ENCODE results near the gene NASP.
A peak's percentile ranks its signal among the peaks of the same experiment; 100 is the strongest.

Gene NASP

DNA sequence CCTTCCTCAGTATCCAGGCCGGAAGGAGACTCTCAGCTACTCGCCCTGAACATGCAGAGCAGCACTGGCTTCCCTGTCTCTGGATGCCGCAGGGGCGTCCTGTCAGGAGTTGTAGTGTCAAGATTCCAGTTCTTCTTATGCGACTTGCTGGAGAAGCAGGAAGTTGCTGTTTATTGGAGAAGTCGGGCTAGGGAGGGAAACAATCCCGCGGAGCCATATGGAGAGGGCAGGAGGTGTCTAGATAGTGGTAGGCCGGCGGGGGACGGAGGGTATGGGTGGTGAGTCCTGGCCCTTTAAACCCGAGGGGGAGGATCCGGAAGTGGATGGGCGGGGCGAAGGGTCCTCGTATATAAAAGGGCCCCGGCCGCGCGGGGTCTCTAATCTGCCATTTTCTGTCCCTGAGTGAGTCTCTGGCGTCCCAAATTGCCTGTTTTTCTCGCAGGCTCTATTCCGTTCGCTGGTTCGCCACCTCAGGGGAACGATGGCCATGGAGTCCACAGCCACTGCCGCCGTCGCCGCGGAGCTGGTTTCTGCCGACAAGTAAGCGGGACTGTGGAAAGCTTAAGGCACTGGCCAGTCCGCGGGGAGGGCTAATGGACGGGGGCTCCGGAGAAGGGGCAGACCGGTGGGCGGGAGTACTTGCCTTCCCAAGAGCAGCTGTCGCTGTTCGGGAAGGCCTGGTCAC lies at the start of gene NASP:
Gene NASP (plus strand): TSS at position 376 of the 685 bp plus-strand sequence. CDS start 106 bp downstream, at position 482.
- TF ChIP-seq EP300 (IDR thresholded peaks at IDR 0.05; ENCODE audit: borderline replicate concordance) (0 out of 2 replicates have a peak, but pooled peaks have one; percentile 21), CEBPB (IDR thresholded peaks at IDR 0.05) (no peak), MAX (IDR thresholded peaks at IDR 0.05) (no peak; the same call in 1 of the 2 replicates), TCF12 (IDR thresholded peaks at IDR 0.05; ENCODE audit: low read depth) (no peak), RAD21 (IDR thresholded peaks at IDR 0.05; ENCODE audit: low read depth) (no peak), YY1 (IDR thresholded peaks at IDR 0.05; ENCODE audit: low read depth) (peak; percentile 82; the same call in 1 of the 2 replicates), USF1 (IDR thresholded peaks at IDR 0.05) (no peak), TAF1 (IDR thresholded peaks at IDR 0.05; ENCODE audit: low read depth) (peak; percentile 82), REST (IDR thresholded peaks at IDR 0.05; ENCODE audit: low read depth) (no peak), NFIC (IDR thresholded peaks at IDR 0.05) (peak; percentile 22; the same call in 1 of the 2 replicates), EGR1 (IDR thresholded peaks at IDR 0.05) (no peak), TEAD4 (IDR thresholded peaks at IDR 0.05) (no peak), CREB1 (IDR thresholded peaks at IDR 0.05; ENCODE audit: low read depth) (no peak), ZBTB7A (IDR thresholded peaks at IDR 0.05; ENCODE audit: low read depth) (peak; percentile 77), FOXM1 (IDR thresholded peaks at IDR 0.05; ENCODE audit: borderline replicate concordance, low read depth) (no peak)

DNA sequence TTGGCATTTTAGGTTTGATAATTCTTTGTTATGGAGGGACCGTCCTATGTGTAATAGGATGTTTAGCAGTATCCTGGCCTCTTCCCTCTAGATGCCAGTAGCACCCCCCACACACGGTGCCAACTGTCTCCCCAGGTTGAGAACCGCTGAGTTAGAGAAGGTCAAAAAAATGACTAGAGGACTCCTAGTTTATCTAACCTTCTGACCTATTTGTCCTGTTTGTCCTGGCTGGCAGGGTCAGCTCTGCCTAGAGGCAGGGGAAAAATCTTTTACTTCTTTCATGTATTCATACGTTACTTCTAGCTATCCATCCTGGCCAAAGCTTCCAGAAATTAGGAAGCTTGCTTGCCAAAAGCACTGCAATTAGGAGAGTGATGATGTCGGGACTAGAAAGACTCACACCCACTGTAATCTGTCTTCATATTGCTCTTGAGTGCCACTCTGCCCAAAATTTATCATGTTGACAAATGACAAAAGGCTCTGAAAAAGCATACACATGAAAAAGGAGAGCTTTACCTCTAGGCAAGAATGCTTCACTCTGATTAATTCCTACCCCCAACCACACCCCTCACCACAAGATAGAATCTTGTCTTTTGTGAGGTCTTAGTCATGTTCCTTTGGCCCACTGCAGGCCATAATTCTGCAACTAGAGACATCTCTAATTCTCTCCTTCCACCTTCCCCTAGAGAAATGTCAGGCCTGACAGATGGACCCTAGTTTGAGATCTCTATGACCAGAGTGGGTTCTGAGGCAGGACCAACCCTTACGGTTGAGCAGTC lies 47.7 kb upstream of the NASP start:
- TF ChIP-seq YY1 (IDR thresholded peaks at IDR 0.05; ENCODE audit: low read depth) (no peak), CREB1 (IDR thresholded peaks at IDR 0.05; ENCODE audit: low read depth) (no peak), ZBTB7A (IDR thresholded peaks at IDR 0.05; ENCODE audit: low read depth) (no peak), NFIC (IDR thresholded peaks at IDR 0.05) (no peak), FOXM1 (IDR thresholded peaks at IDR 0.05; ENCODE audit: borderline replicate concordance, low read depth) (no peak)

DNA sequence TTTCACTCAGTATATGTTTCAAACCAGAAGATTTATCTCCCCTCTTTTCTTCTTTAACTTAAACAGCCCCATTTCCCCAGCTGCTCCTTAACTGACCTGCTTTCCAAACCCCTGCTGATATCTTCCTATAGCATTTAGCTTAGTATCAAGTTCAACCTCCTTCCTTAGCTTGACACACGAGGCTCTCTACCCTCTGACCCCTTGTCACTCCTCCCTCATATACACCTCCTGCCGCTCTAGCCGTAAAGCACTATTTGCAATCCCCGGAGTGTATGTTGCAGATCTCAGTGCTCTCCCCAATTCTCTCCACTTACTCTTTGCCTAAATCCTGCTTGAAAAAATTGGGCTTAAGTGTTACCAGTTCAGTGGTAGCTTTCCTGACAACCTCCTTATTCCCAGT lies 47.0 kb upstream of the NASP start:
- no peak for TF ChIP-seq YY1 (IDR thresholded peaks at IDR 0.05; ENCODE audit: low read depth)
- no peak for TF ChIP-seq USF1 (IDR thresholded peaks at IDR 0.05)
- no peak for TF ChIP-seq FOXM1 (IDR thresholded peaks at IDR 0.05; ENCODE audit: borderline replicate concordance, low read depth)
- no peak for TF ChIP-seq REST (IDR thresholded peaks at IDR 0.05; ENCODE audit: low read depth)
- TF ChIP-seq EP300 (IDR thresholded peaks at IDR 0.05; ENCODE audit: borderline replicate concordance) = no peak

- no peak for TF ChIP-seq RAD21 (IDR thresholded peaks at IDR 0.05; ENCODE audit: low read depth)
- no peak for TF ChIP-seq EP300 (IDR thresholded peaks at IDR 0.05; ENCODE audit: borderline replicate concordance)
- no peak for TF ChIP-seq FOXM1 (IDR thresholded peaks at IDR 0.05; ENCODE audit: borderline replicate concordance, low read depth)
- no peak for TF ChIP-seq CREB1 (IDR thresholded peaks at IDR 0.05; ENCODE audit: low read depth)
These were observed 42.6 kb upstream of the NASP start for GRCh38 chr1:45541193-45541592.

DNA sequence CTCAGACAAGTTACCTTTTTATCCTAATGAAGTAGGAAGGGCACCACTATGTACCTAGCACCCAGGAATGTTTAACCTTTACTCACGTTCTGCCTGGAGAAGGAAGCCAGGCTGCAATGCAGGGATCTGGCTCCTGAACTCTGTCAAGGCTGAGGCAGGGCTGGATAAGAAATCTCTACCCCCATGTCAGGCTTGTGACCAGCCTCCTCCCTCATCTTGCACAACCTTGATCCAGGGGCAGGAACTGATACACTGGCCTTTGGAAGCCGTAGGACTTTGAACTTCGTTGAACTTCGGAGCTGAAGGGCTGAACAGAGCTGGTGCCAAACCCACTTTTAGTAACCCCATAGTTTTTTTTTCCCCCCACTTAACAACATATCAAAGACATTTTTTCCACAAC lies 41.2 kb upstream of the NASP start:
- TF ChIP-seq RAD21 (IDR thresholded peaks at IDR 0.05; ENCODE audit: low read depth) = no peak
- TF ChIP-seq EP300 (IDR thresholded peaks at IDR 0.05; ENCODE audit: borderline replicate concordance) = no peak
- TF ChIP-seq ZBTB7A (IDR thresholded peaks at IDR 0.05; ENCODE audit: low read depth) = no peak
- no peak for TF ChIP-seq USF1 (IDR thresholded peaks at IDR 0.05)
- TF ChIP-seq YY1 (IDR thresholded peaks at IDR 0.05; ENCODE audit: low read depth) = no peak
- no peak for TF ChIP-seq CEBPB (IDR thresholded peaks at IDR 0.05)

All from Ishikawa (cell line).